ENCODE results near the gene NPAS1.

DNA sequence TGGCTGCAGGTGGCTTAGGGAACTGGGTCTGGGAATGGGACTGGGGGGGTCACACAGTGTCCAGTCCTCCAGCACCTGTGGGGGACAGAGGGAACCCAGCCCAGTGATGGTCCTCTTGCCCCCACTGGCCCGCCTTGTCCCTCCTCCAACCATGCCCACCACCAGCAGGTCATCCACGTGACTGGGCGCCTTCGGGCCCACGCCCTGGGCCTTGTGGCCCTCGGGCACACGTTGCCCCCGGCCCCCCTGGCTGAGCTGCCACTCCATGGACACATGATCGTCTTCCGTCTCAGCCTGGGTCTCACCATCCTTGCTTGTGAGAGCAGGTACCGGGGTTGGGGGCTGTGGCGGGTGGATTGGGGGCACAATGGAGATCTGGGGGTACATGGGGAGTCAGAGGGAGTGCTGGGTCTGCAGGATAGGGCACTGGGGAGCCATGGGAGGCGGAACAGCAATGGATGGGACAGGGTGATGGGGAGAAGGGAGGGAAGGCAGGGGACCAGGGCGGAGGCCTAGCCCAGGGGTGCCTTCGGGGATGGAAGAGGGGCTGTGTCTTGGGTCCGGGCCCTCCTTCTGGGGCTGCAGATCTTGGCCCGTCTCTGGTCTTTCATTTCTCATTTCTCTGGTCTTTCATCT is 19.7 kb downstream of the NPAS1 start:
- no peak for TF ChIP-seq CTCF (CRISPR knock-in tag; IDR thresholded peaks at IDR 0.05)
- no peak for TF ChIP-seq TBL1XR1 (IDR thresholded peaks at IDR 0.05; ENCODE audit: borderline replicate concordance, low read length, partially characterized antibody)
- TF ChIP-seq, protein P1, sequence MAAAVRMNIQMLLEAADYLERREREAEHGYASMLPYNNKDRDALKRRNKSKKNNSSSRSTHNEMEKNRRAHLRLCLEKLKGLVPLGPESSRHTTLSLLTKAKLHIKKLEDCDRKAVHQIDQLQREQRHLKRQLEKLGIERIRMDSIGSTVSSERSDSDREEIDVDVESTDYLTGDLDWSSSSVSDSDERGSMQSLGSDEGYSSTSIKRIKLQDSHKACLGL (CRISPR knock-in tag; IDR thresholded peaks at IDR 0.05): no peak
- no peak for TF ChIP-seq POLR2A (IDR thresholded peaks at IDR 0.05; ENCODE audit: insufficient read depth in 1 of 2, low read depth in 2 of 2, low read length in 2 of 2)
- TF ChIP-seq, protein P2, sequence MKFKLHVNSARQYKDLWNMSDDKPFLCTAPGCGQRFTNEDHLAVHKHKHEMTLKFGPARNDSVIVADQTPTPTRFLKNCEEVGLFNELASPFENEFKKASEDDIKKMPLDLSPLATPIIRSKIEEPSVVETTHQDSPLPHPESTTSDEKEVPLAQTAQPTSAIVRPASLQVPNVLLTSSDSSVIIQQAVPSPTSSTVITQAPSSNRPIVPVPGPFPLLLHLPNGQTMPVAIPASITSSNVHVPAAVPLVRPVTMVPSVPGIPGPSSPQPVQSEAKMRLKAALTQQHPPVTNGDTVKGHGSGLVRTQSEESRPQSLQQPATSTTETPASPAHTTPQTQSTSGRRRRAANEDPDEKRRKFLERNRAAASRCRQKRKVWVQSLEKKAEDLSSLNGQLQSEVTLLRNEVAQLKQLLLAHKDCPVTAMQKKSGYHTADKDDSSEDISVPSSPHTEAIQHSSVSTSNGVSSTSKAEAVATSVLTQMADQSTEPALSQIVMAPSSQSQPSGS (CRISPR knock-in tag; IDR thresholded peaks at IDR 0.05): no peak
- no peak for TF ChIP-seq ETV5 (CRISPR knock-in tag; IDR thresholded peaks at IDR 0.05; ENCODE audit: borderline replicate concordance)
- no peak for TF ChIP-seq TAF15 (IDR thresholded peaks at IDR 0.05; ENCODE audit: low read depth, low read length, poor library complexity, severe bottlenecking)
- no peak for TF ChIP-seq ZNF597 (CRISPR knock-in tag; IDR thresholded peaks at IDR 0.05)
- TF ChIP-seq ZFX (CRISPR knock-in tag; IDR thresholded peaks at IDR 0.05; ENCODE audit: low read depth): no peak
- TF ChIP-seq, protein P3, sequence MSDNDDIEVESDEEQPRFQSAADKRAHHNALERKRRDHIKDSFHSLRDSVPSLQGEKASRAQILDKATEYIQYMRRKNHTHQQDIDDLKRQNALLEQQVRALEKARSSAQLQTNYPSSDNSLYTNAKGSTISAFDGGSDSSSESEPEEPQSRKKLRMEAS (IDR thresholded peaks at IDR 0.05): no peak
- no peak for TF ChIP-seq ZFP36 (IDR thresholded peaks at IDR 0.05; ENCODE audit: borderline replicate concordance, low read depth, low read length, partially characterized antibody)
